Neural cell (in vitro differentiated cells): ENCODE results near the gene ARL13B.

ENCODE experiments used
- CTCF ChIP-seq: fragments of 450-650 bp; IDR thresholded peaks from 2 replicates; pipeline ENCODE4 v1.5.1; 2014; ENCODE audit warnings: antibody characterized with exemption, mild to moderate bottlenecking, moderate library complexity; ENCODE audit not compliant: poor library complexity, severe bottlenecking
- EP300 ChIP-seq: fragments of 450-650 bp; conservative IDR thresholded peaks from 2 replicates; pipeline ENCODE4 v1.6.1; 2014; ENCODE audit warnings: antibody characterized with exemption, mild to moderate bottlenecking, moderate library complexity; ENCODE audit not compliant: poor library complexity, severe bottlenecking
- EZH2 ChIP-seq: fragments of 200-600, 300-800 bp; shearing (Covaris generic), sonication (generic); IDR thresholded peaks from 2 replicates; pipeline ENCODE4 v1.6.1; 2014; ENCODE audit warnings: antibody characterized with exemption, low read length, borderline replicate concordance, mild to moderate bottlenecking; ENCODE audit not compliant: insufficient read depth, poor library complexity, severe bottlenecking
- MXI1 ChIP-seq: fragments of 450-650 bp; conservative IDR thresholded peaks from 2 replicates; pipeline ENCODE4 v1.6.1; 2014; ENCODE audit warnings: antibody characterized with exemption, mild to moderate bottlenecking; ENCODE audit not compliant: poor library complexity, severe bottlenecking
- POLR2AphosphoS5 ChIP-seq: IDR thresholded peaks from 2 replicates; pipeline ENCODE4 v1.6.1; 2012
- RAD21 ChIP-seq: fragments of 450-650 bp; conservative IDR thresholded peaks from 2 replicates; pipeline ENCODE4 v1.6.1; 2014; ENCODE audit warnings: antibody characterized with exemption, mild to moderate bottlenecking, moderate library complexity
- SMC3 ChIP-seq: fragments of 450-650 bp; conservative IDR thresholded peaks from 2 replicates; pipeline ENCODE4 v1.6.1; 2014; ENCODE audit warnings: antibody characterized with exemption, mild to moderate bottlenecking, moderate library complexity; ENCODE audit not compliant: poor library complexity
- TAF1 ChIP-seq: IDR thresholded peaks from 2 replicates; pipeline ENCODE4 v1.6.1; 2012; ENCODE audit warnings: low read depth
- TF ChIP-seq, protein P1 (sequence below): IDR thresholded peaks from 2 replicates; pipeline ENCODE4 v1.6.1; 2012; ENCODE audit warnings: borderline replicate concordance

- TF ChIP-seq CTCF, result no peak
- TF ChIP-seq EZH2, result no peak
- TF ChIP-seq SMC3, result no peak
- no peak for TF ChIP-seq EP300
- TF ChIP-seq POLR2AphosphoS5, result no peak
- TF ChIP-seq RAD21, result no peak
- TF ChIP-seq, protein P1, sequence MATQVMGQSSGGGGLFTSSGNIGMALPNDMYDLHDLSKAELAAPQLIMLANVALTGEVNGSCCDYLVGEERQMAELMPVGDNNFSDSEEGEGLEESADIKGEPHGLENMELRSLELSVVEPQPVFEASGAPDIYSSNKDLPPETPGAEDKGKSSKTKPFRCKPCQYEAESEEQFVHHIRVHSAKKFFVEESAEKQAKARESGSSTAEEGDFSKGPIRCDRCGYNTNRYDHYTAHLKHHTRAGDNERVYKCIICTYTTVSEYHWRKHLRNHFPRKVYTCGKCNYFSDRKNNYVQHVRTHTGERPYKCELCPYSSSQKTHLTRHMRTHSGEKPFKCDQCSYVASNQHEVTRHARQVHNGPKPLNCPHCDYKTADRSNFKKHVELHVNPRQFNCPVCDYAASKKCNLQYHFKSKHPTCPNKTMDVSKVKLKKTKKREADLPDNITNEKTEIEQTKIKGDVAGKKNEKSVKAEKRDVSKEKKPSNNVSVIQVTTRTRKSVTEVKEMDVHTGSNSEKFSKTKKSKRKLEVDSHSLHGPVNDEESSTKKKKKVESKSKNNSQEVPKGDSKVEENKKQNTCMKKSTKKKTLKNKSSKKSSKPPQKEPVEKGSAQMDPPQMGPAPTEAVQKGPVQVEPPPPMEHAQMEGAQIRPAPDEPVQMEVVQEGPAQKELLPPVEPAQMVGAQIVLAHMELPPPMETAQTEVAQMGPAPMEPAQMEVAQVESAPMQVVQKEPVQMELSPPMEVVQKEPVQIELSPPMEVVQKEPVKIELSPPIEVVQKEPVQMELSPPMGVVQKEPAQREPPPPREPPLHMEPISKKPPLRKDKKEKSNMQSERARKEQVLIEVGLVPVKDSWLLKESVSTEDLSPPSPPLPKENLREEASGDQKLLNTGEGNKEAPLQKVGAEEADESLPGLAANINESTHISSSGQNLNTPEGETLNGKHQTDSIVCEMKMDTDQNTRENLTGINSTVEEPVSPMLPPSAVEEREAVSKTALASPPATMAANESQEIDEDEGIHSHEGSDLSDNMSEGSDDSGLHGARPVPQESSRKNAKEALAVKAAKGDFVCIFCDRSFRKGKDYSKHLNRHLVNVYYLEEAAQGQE, result no peak
- TF ChIP-seq TAF1, result no peak
- TF ChIP-seq MXI1, result no peak
Measured at GRCh38 chr3:94020293-94020692, 40.3 kb downstream of the ARL13B start.
